Kidney capillary endothelial cell (primary cell): ENCODE measurements around the gene EVA1C.
"Not testable (repeated sequence)": the region's sequence is repeated elsewhere in the genome, so short reads cannot be mapped to it uniquely, and the experiment has no call there.

Source experiments
- DNase-seq: peaks from one replicate; pipeline ENCODE4 v3.0.0-alpha.2; 2018; ENCODE audit warnings: low spot score

Gene EVA1C, protein sequence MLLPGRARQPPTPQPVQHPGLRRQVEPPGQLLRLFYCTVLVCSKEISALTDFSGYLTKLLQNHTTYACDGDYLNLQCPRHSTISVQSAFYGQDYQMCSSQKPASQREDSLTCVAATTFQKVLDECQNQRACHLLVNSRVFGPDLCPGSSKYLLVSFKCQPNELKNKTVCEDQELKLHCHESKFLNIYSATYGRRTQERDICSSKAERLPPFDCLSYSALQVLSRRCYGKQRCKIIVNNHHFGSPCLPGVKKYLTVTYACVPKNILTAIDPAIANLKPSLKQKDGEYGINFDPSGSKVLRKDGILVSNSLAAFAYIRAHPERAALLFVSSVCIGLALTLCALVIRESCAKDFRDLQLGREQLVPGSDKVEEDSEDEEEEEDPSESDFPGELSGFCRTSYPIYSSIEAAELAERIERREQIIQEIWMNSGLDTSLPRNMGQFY

DNA sequence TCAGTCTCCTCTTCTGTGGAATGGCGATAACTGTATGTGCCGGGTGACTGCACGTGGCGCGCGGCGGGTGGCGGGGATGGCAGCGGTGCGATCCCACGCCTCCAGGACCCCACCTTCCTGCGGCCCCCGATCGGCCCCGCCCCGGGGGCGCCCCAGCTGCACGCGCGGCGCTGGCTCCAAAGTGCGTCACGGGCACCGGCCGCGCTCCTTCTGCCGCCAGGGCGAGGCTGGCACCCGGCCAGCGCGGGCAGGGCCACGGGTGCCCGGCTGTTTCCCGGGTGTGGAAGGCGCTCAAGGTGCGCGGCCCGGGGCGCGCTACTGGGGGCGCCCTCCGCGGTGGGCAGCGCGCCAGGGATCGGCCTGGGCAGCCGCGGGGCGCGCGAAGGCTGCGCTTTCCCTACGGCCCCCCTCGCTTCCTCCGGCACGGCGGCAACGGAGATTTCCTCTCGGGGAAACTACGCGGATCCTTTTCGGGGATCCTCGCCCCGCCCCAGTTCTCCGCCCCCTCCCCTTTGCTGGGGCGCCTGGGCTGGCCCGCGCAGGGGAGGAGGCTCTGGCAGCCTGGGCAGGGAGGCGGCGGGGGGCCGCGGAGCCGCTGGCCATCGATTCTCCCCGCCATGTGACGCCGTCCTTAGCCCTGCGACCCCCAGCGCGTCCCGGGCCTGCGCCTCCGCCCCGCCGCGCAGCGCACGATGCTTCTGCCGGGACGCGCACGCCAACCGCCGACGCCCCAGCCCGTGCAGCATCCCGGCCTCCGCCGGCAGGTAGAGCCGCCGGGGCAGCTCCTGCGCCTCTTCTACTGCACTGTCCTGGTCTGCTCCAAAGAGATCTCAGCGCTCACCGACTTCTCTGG is at the start of gene EVA1C:
Gene EVA1C (plus strand): TSS at position 545 of the 853 bp plus-strand sequence. CDS start 148 bp downstream, at position 693.
- peak; percentile 43 for DNase-seq

DNA sequence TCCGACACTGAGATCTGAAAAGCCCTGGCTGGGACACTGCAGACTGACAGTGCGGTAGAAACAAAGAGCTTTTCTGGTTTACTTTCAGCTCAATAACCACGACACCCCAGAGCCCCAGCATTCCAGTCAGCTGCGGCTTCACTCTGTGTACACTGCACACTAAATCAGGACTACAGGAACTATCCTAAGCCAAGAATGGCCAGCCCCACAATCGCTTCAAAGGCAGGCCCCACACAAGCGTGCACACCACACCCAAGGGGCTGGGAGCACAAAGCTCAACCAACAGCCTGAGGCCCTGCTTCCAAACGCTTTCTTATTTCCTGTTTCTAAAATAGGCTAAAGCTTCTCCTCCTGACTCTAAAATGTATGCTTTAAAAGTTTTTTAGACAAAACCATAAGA is 48.1 kb upstream of the EVA1C start:
- DNase-seq = no peak

DNA sequence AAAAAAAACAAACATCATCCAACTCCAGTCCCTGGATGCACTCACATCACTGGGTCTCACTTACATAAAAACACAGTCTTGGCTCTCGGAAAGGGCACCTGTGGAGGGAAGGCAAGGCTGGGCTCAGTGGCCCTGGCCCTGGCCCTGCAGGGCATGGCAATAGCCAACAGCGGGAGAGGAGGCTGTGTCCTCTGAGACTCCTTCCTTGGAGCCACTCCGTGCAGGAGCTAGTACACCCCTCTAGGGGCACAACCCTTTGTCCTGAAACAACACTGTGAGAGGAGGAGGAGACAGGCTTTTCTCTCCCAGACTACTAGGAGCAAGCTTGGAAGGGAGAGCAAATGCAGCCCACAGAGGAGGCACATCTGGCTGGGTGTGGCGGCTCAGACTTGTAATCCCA is 47.7 kb upstream of the EVA1C start:
- no peak for DNase-seq

DNA sequence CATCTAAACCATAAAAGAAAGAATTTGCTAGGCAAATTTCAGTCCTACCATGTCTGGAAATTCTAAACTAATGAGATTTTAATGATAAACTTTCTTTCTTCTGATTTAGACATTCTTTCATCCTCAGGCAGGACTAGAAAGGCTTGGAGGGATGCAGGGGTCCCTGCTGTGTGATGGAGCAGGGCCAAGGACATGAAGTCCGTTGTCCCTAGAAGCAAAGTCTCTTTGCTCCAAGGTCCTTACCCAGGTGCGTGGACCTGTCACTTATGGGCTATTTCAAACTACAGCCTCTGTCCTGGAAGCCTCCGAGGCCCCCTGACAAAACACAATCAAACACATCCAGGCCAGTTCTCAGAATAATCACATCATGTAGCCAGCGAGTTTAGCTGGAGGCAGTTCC is 46.3 kb upstream of the EVA1C start:
- no peak for DNase-seq

DNA sequence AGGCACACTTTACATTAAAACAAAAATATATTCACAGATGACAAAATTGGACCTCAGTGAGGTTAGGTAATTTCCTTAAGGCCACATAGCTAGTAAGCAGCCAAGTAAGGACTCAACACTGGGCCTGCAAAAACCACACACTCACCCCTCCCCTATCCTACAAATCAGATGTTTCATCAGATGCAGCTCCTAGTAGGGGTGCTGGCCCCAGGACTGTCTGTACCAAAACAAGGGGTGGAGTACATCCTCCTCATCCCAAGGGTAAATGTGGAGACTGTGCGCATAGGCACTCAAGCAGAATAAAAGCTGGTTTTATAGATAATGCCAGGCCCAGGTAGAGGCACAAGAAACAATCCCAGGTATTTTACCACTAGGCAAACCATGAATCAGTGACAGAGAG is 45.3 kb upstream of the EVA1C start:
- DNase-seq = no peak

DNA sequence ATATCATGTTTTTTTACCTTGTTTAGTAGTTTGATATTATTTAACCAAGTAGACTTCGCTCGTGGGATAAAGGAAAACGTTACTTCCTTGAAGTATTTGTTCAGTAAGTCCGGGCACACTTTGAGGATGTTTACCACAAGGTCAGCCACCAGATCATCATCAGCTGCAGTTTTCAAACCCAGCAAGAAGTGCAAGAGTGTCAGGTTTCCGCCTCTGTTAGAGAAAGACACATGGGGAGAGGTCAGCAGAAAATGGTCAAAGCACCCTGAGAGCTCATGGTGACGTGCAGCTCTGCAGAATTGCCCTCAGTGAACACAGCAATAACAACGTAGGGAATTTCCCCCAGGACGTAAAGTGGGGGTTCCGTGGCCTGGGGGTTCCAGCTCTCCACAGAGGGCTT is 44.1 kb upstream of the EVA1C start:
- no peak for DNase-seq

DNA sequence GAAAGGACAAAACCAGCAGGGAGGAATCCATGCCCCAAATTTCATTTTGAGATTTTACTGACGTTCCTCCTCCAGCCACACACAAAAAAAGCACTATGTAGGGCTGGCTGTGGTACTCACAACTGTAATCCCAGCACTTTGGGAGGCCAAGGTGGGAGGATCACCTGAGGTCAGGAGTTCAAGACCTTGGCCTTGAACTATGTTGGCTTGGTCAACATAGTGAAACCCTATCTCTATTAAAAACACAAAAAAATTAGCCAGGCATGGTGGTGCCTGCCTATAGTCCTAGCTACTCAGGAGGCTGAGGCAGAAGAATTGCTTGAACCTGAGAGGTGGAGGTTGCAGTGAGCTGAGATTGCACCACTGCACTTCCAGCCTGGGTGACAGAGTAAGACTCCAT is 43.5 kb upstream of the EVA1C start:
- not testable (repeated sequence) for DNase-seq

DNA sequence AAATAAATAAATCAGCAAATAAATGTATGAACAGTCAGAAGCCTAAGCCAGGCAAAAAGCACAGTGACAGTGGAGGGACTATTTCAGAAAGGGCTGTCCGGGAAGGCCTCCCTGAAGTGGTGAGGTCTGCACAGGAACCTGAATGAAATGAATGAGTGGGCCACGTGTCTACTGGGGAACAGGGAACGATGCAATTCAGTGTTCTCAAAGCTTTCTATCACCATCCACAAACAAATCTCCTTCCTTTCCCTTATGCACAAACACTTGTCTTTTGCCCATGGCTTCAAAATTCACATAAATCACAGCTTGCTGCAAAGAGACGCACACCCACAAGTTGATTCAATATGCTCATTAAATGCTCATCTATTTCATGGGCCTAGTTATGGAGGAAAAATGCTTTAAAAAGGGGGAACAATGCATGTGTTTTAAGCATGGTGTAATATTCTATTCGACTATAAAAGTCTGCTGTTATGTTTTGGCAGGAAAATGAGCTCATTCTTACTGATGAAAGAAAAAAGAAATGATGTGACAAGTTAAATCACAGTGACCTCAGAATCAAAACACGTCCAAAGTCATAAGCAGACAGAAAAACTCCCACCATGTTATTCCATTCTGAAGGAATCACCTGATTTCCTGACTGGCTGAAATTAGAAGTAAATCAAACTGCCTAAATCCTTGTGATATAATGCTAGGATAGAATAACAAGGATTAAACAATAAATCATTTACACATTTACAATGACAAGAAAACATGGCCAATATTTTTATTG is 41.3 kb upstream of the EVA1C start:
- peak; percentile 18 for DNase-seq

DNA sequence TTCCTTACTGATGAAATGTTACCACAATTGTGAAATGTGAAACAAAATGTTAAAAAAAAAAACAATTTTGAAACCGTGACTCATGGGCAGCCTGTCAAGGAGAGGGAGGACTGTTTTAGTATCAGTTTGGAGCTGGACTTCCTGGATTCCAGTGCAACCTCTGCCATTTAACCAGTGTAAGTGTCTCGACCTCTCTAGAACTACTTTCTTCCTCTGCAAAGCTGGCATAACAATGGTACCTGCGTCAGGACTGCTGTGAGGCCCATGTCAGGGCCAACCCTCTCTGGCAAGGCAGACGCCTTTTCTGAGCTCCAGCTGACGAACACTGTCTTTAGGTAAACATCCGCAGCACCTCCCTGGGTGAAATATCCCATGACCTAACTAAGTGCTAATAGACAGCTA is 40.6 kb upstream of the EVA1C start:
- DNase-seq = peak; percentile 36

DNA sequence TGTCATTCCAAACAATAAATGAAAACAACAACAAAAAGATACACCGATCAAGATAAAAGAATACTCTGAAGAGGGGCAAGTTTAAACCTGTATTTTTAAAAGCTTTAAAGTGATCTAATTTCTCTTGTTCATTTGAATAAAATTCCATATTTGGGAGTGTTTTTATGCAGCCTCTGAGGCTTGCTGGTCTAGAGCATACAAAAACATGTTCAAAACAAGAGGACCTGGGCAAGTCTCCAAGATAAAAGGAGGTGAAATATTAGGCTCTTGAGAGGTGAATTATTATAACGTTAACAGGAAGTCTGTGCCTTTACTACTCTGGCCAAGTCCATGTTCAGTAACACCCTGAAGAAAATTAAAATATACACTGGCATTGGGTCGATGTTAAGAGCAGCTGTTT is 39.8 kb upstream of the EVA1C start:
- no peak for DNase-seq

DNA sequence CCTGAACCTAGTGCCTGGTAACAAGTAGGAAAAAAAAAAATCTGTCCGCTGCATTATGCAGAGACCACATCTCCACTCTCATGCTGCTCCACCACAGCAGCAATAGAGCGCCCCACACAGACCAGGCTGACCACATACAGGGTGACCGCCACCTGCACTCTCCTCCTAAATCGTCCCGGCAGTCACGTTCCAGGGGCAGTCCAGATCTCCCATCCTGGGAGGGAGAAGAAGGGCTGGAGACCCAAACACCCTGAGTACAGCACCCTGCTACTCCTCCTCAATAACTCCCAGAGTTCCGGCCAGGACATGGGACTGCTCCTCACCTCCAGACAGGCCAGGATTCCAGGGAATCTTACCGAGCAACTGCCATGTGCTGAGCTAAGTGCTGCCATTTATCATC is 35.0 kb upstream of the EVA1C start:
- DNase-seq = no peak

DNA sequence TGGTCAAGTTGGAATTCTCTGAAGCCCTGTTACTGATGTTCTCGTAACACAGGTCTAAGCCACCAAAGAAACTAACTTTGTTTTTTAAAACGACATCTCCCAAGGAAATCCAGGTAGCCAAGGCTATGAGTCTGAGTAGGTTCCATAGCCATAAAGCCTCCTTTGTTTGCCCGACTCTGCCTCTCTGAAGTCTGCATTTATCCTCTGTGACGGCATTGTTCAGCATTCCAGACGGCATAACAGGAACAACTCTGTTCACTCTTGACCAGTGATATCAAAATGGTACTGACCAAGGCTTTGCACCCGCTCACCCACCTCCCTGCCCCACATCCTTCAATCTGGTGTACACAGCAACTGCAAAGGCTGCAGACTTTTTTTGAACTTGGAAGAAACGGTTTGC is 34.5 kb upstream of the EVA1C start:
- DNase-seq = no peak

DNA sequence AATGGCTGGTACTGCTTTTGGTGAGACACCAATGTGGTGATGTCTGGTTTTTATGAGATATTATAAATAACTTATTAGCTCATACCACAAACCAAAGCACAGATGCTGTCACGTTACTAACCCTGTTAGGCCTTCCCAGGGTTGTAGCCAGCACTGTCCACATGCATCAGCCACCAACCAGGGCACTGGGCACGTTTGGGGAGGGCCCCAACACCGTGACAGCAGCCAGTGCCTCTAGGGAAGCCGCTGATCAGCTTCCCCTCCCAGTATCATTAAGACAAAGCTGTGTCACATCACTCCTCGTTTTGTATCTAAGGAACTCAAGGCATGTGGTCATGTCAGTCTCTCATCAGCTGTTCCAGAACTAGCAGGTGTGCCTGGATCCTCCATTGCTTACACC is 33.5 kb upstream of the EVA1C start:
- DNase-seq = no peak

DNA sequence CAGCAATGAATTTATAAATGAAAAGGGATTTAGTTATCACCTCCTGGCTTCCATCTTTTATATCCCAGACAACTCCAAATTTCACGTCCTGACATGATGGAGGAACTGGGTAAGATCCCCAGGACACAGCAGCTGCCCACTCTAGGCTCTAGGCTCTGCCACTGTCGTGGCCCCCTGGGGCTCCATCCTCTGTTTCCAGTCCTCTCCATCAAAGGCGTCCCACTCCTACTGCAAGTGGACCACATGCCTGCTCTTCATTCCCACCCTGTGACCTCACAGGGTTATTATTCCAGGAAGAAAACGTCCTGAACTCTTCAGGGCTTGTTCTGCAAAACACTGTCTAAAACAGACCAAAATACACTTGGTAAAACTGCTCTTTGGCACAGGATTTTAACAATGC is 31.6 kb upstream of the EVA1C start:
- DNase-seq = no peak

DNA sequence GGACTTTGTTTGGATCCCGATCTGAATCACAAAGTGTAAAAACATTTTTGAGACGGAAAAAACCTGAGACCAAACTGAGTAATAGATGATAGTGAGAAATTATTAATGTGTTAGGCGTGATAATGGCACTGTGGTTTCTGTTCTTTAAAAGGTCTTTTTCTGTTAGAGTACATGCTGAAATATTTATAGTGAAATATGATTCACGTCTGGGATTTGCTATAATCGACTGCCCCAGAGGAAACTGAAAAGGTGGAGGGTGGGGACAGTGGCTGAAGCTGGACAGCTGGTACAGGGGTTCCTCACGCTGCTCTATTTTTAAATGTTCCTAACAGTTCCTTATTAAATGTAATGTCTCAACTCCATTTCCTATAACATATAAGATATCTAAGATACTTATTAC is 30.9 kb upstream of the EVA1C start:
- DNase-seq = no peak

DNA sequence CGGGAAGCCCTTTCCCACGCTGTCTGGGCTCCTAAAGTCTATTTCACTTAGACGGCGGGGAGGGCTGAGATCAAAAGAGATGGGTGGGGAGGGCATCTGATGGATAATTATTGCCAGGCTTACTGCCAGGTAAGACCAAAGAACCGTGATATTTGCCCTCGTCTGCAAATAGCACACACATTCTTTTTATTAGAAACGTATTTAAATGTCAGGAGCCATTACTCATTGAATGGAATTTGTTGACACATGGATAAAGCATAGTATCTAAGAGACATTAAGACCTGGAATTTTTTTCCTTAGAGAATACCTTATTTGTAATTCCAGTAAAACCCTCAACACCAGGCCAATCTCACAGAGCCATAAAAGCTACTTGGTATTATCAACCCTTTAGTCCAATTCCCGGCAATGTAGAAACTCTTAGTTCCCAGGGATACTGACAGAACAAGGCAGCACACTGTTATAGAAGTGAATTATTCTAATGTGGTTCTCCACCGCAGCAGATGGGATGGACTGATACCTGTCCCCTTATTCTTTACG is 30.3 kb upstream of the EVA1C start:
- no peak for DNase-seq

DNA sequence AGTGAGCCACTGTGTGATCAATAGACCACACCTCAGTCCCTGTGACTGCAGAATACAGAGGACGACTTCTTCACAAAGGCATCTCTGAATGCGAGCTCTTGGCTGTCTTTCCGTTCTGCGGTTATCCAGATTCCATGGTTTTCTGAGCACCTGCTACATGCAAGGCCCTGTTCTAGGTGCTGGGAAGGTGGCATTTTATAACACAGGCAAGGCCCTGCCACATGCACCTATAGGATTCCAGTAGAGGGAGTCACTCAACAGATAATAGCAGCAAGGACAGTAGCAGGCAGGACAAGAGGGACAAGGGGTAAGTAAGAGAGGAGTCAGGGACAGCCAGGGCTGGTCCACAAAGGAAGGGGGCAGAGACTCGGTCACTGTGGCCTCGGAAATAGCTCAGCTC is 28.7 kb upstream of the EVA1C start:
- no peak for DNase-seq

DNA sequence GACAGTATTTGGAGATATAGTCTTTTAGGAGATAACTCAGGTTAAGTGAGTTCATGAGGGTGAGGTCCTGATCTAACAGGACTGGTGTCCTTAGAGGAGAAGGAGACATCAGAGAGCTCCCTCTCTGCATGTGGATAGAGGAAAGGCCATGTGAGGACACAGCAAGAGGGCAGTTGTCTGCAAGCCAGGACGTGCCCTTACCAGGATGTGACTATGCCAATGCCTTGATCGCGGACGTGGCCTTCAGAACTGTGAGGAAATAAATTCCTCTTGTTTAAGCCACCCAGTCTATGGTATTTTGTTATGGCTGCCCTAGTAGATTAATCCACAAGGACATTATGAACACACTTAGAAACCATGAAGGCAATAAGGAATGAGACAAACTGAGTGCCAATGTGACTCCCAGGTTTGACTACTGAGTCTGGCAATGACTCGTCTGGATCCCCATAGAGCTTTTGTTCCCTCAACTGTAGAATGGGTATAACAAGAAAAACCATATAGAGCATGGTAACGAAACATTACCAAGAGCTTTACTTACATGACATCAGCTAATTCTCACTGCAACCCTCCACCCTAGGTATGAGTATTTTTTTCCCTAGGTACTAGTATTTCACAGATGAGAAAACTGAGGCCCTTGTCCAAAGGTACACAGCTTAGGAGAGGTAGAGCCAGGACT is 26.2 kb upstream of the EVA1C start:
- peak; percentile 40 for DNase-seq

DNA sequence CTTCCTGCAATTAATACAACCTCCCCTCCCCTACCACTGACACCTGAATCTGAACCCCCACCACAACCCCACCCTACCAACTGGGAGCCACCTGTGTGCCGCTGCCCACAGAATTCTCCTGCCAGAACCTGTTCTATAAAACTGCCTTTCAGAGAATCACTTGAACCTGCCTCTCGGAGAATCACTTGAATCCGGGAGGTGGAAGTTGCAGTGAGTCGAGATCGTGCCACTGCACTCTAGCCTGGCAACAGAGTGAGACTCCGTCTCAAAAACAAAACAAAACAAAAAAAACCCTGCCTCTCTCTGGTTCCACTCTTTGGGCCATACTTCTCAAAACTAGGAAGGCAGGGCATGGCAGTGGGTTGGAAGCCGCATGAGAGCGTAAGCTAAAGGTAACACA is 25.4 kb upstream of the EVA1C start:
- no peak for DNase-seq

DNA sequence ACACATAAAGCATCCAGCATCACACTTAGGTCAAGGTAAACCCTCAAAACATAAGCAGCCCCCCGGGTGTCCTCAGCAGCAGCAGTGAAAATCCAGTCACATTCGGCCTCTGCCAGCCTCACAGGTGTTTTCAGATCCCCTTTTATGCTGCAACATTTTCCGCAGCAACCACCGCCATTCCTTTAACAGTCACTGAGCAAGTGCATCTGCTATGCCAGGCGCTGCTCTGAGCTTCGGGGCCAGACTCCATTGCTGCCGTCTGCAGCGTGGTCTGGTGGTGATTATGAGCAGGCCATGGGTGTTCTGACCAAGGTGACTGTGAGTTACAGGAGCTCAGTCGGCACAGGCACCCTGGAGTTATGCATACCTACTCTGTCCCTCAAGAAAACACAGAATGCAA is 24.2 kb upstream of the EVA1C start:
- DNase-seq = no peak

DNA sequence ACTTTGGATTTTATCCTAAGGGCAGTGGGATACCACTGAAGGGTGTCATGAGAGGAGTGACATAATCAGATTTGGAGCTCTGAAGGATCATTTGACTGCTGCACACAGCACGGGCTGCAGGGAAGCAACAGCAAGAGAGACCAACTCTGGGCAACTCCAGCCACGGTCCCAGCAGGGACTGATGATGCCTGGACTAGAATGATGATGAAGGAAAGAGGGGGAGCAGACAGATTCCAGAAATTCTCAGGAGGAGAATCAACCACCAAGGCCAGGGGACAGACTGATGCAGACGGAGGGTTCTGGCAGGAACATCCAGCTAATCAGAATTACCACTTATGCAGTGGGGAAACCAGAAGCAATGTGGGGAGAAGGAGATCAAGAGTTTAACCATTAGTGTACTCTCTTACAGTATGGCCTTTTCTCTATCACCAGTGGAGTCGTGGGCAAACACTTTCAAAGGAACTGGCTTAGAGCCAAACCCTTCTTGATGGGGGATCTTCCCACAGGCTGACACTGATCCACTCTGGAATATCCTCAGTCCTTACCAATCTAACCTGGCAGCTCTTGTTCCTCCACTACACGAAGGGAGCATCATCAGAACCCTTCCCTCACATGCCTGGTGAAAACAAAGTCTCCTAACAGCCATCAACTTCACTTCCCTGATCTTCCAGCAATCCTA is 23.0 kb upstream of the EVA1C start:
- DNase-seq = no peak
